ENCODE measurements around the gene GPR21.

DNA sequence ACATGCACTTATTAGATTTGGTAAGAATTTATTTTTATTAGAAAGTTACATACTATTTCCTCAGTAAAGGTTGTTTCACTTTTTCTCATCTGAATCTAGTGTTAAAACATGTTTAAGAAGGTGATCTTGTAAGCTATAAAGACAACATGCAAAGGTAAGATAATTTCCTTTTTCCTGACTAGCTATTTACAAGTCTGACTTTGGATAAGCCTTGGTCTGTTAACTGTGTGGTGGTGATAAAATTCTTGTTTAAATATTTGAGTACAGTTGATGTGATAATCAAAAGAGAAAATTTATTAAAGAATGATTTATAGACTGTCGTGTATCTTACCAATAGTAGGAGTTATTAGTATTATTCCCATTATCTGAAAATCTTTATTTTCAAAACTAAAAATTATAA, 36.9 kb upstream of the GPR21 start:
- TF ChIP-seq POLR2A (IDR thresholded peaks at IDR 0.05), result no peak
- TF ChIP-seq, protein P1, sequence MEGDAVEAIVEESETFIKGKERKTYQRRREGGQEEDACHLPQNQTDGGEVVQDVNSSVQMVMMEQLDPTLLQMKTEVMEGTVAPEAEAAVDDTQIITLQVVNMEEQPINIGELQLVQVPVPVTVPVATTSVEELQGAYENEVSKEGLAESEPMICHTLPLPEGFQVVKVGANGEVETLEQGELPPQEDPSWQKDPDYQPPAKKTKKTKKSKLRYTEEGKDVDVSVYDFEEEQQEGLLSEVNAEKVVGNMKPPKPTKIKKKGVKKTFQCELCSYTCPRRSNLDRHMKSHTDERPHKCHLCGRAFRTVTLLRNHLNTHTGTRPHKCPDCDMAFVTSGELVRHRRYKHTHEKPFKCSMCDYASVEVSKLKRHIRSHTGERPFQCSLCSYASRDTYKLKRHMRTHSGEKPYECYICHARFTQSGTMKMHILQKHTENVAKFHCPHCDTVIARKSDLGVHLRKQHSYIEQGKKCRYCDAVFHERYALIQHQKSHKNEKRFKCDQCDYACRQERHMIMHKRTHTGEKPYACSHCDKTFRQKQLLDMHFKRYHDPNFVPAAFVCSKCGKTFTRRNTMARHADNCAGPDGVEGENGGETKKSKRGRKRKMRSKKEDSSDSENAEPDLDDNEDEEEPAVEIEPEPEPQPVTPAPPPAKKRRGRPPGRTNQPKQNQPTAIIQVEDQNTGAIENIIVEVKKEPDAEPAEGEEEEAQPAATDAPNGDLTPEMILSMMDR (IDR thresholded peaks at IDR 0.05), result no peak

All from heart left ventricle (tissue), 13 donors.